HG02981 (cell line): ENCODE measurements around the gene TRH.
"Not testable (repeated sequence)": the region's sequence is repeated elsewhere in the genome, so short reads cannot be mapped to it uniquely, and the experiment has no call there.

Experiments used
- ATAC-seq: cut with Tn5 transposase; IDR thresholded peaks from one replicate; pipeline ENCODE4 v1.9.1; 2021; ENCODE audit warnings: mild to moderate bottlenecking, moderate library complexity; ENCODE audit not compliant: unreplicated experiment

The TRH gene

DNA sequence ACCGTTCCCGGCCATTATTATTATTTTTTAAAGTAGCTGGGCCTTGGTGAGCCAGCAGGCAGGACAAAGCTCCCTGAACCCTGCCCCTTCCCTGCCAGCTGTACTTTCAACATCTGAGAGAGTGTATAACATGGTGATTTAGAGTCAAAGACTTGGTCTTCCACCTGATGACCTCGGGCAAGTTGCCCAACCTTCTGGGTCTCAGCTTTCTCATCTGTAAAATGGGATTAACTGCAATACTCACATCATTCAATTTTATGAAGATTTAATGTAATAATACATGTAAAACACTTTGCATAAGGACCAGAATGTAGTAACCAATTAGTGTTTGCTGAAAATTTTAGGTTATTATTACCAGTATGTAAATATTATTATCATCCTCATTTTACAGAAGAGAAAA, 11.9 kb upstream of the TRH start:
- no peak for ATAC-seq

DNA sequence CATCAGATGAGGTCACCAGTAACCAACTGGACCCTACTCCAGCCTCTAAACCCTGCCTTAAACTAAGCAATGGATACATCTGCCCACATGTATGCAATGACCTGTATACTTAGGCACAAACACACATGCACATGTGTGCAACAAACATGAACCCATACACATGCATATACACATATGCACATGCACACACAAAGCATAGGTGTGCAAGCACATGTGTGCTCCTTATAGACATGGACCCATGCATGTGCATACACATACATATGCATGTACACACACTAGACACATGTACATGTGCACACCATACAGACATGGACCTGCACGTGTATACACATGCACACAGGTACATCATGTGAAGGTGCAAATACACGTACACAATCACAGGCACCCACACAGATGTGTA, 8.6 kb upstream of the TRH start:
- no peak for ATAC-seq

DNA sequence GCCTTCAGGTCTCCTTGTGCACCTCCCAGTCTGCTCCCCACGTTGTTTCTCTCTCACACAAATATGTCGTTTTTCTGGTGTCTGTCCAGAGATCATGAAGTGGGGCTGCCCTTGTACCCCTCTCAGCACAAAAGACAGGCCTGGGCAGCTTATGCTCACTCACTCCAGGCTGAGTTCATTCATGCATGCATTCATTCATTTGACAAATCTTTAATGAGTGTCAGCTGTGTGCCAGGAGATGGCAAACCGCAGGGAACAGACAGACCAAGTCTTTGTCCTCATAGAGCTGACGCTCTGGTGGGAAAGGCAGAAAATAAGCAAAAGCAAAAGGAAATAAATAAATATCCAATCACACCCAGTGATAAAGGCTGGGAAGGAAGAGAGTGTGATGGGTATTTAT, 7.6 kb upstream of the TRH start:
- no peak for ATAC-seq

DNA sequence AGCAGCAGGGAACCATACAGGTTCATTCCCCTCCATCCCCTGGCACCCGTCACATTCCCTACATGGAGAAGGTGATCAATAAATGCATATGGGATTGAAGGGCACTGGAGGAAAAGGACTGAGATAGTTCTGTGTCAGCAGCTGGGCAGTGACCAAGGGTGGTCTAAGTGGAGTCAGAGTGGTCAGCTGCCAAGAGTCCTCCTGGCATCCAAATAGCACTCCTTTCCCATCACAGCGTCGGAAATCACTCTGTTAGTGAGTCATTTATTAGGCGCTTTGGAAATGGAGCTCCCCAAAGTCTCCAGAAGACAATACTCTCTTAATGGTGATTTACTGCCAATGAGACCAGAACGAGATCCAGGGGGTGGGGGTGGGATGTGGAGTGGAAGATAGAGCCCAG, 6.8 kb upstream of the TRH start:
- ATAC-seq: no peak

DNA sequence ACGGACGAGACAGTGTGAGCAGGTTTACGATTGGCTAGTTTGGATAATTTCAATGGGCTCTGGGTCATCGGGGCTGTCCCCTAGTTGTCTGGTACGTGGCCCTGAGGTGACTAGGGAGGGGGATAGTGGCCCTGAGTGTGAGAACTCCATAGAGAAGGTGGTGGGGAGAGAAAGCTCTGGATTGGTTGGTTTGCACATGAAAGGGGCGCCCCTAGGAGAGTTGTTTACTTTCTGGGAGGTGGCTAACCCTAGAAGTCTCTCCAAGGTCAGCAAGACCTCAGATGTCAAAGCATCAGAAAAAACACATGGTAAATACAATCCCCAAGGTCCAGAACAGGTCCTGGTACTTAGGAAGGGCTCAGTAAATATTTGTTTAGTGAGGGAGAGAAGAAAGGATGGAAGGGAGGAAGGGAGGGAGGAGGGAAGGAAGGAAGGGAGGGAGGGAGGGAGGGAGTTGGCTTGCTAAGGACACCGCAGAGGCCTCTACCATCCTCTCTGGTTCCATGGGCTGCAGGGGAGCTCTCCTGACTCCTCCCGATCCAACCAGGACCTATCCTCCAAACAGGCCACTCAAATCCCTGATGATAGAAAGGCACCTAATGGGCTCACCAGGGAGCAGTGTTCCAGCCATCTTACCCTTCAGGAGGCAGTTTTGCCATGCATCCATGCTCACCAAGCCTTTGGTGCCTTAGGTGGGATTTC, 3.0 kb upstream of the TRH start:
- ATAC-seq: no peak

DNA sequence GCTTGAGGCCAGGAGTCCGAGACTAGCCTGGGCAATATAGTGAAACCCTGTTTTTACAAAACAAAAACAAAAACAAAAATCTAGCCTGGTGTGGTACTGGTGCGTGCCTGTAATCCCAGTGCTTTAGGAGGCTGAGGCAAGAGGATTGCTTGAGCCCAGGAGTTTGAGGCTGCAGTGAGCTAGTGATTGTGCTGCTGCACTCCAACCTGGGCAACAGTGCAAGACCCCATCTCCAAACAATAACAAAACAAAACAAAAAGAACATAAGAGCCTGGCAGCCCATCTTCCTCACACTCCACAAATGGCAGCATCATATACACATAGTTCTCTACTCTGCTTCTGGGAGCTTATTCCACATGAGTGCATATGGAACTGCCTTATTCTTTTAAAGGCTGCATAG, 2.2 kb upstream of the TRH start:
- ATAC-seq: no peak

DNA sequence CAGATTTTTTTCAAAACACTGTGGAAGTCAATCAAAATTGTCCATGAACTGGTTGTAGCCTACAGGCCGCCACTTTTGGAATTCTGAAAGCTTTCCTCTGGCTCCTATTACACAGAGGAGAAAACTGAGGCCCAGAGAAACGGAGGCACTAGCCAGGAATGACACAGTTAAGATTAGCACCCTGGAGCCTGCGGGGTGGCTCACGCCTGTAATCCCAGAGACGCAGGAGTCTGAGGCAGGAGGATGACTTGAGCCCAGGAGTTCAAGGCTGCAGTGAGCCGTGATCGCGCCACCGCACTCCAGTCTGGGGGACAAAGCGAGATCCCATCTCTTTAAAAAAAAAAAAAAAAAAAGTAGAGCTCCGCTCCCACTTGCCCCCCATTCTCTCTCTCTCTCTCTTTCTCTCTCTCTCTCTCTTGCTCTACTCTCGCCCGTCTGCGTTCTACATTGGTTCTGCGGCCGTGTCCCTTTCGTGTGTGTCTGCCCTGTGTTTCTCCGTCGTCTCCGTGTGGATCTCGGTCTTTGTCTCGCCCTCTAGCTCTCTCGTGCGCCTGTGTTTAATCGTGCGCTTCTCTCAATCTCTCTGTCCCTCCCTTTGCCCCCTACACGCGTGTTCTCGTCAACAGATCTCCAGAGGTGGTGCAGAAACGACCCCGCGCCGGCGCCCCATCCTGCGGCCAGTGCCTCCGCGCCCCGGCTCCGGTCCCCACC, 512 bp upstream of the TRH start:
- no peak for ATAC-seq

DNA sequence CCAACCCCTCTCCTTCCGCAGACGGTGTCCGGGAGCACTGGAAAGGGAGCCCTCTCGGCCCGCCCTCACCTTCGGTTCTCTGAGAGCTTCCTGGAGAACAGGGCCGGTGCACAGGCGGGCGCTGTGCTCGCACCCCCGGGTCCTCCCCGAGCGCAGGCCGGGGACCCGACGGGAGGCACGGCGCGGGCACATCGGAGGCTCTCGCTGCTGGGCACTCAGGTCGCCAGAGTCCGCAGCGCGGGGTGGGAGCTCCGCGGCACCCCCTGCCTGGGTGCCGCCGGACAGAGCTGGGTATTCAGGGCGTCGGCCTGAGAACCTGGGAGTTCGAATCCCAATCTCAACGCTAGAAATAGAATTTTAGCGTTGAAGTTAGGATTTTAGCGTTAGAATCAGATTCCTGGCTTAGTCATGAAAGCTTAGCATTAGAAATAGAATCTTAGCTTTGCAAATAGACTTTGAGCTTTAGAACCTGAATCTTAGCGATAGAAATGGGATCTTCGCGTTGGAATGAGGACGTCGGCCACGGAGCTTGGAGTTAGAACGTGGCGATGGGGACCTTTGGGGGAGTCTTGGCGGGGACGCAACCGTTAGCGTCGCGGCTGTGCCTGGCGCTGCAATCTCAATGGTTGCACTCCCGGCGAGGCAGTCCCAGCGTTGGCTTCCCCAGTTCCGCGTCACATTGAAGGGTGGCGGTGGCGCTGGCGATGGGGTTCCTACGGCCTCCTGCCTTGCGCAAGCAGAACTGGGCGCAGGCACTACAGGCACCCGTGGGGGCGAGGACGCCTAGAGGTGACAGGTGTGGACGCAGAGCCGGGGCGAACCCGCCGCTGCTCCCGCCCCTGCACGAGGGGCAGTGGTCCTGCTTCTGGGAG, 549 bp downstream of the TRH start:
- no peak for ATAC-seq

DNA sequence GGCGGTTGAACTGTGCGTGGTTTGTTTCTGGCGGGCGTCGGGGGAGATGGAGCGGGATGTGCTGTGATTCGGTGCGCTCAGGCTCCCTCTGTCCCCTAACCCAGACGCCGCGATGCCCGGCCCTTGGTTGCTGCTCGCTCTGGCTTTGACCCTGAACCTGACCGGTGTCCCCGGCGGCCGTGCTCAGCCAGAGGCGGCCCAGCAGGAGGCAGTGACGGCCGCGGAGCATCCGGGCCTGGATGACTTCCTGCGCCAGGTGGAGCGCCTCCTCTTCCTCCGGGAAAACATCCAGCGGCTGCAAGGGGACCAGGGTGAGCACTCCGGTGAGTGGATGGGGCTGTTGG, 1.2 kb downstream of the TRH start:
- ATAC-seq: no peak

DNA sequence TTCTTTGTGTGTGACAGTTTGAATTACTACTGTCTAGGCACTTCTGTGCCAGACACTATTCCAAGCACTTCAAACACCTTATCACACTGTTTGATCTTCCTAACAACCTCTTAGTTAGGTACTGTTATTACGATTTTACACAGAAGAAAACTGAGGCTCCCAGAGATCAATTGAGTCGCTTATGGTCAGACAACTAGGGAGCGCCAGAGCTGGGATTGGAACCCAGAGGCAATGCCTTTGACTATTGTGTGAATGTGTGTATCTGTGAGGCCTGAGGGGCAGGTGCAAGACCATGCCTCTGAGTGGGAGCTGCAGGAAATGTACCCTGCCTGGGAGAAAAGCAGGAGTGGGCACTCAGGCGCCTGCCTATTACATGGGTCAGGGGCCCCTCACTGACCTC, 1.8 kb downstream of the TRH start:
- ATAC-seq: no peak

DNA sequence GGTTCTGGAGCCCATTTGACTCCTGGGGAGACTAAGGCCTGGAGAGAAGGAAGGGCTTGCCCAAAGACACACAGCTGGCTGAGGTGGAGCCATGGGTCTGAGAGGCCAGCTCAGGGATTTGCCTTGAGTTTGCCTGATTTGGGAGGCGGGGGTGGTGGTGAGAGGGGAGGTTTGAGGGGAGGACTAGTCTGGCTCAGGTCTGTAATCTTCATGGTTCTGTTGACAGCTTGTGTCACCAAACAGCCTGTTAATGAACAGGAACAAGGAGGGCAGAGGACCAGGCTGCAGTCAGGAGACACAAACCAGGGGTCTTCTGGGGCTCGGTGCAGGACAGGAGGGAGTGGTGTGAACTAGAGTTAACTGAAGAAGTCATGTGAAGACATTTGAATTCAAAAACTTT, 3.6 kb downstream of the TRH start:
- no peak for ATAC-seq

DNA sequence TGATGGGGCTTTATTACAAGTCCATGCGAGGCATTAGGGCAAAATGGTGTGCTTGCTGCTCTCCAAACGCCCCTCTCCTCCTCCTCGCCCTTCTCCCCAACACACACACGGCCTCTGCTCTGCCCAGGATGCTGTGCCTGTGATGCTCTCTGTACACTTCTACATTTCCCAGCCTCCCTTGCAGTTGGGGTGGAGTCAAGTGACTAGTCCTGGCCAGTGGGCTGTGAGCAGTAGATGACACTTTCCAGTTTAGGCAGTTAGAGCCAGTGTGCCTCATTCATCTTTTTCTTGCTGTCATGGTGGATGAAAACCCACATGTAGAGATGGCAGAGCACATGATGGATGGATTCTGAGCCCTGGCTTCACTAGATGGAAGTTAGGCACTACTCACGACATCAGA, 5.4 kb downstream of the TRH start:
- ATAC-seq: no peak

DNA sequence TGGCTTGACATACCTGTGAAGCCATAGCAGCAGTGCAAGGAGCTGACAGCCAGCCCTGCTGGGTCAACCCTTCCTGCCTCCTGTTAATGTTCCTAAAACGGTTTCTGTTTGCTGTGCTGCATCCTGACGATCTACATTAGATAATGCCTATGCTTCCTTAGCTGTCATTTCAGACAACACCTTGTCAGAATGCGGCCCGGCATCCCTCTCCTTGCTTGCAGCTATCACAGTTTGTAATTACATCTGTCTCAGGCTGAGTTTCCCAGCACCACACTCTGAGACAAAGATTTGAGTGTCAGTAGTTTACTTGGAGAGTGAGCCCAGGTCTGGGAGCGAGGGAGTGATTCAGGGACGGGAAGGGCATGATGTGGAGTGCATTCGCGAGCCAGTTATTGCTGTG, 9.0 kb downstream of the TRH start:
- ATAC-seq: no peak

DNA sequence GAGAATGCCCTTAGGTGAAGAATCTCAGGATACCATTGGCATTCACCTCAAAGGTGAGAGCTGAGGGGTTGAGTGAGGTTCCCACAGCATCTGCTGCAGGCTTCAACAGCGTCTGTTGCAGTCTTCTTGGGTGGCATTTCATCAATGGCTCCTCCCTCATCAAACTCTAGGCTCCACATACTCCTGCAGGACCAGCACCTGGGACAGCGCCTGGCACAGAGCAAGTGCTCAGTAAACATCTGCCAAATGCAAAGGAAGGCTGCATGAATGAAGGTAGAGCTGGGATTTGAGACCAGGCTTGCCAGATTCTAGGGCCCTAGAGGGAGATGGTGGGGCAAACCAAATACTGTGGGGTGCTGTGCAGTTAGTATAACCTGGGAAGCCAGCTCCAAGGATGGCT, 9.6 kb downstream of the TRH start:
- no peak for ATAC-seq

DNA sequence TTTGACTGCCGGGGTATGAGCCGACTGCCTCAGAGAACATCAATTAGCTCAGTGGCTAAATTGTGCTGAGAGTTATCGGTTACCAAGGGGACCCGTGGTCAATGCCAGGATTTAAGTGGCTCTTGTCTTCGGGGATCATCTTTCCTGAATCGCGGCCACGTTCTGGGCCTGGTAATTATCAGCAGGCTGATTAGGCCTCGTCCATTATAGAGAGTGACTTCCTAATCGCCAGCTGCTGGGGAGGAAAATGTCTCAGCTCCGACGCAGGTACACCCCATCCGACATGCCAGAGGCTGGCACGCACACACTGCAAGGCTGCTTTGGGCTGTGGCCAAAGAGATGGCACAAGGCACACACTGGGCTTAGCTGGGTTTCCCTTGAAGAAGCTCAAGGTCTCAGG, 10.6 kb downstream of the TRH start:
- ATAC-seq: no peak

DNA sequence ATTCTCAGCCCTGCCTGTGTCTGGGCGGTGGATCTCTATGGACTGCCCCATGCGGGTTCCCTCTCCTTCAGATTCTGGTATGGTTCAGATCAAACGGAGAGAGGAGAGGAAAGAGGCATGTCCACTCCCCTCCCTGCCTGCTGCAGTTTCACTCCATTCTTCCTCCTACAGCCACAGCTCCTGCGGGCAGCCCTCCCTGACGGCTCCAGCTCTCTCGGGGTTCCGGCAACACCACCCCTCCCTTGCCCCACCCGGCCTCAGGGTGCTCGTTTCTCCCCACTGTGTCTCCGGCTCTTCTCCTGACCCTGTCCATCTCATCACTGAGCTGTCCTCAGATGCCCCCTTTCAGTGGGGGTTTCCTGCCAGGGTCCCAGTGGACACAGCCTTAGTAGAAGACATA, 13.9 kb downstream of the TRH start:
- ATAC-seq: no peak

DNA sequence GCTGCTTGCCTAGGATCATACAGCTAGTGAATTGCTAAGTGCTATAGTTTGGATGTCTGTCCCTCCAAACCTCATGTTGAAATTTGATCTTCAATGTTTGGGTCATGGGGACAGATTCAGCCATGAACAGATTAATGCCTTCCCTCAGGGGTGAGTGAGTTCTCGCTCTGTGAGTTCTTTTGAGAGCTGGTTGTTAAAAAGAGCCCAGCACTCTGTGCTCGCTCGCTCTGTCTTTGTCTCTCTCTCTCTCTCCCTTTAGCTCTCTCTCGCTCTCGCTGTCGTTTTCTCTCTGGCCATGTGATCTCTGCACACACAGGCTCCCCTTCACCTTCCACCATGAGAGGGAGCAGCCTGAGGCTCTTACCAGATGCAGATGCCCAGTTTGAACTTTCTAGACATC, 14.9 kb downstream of the TRH start:
- no peak for ATAC-seq

DNA sequence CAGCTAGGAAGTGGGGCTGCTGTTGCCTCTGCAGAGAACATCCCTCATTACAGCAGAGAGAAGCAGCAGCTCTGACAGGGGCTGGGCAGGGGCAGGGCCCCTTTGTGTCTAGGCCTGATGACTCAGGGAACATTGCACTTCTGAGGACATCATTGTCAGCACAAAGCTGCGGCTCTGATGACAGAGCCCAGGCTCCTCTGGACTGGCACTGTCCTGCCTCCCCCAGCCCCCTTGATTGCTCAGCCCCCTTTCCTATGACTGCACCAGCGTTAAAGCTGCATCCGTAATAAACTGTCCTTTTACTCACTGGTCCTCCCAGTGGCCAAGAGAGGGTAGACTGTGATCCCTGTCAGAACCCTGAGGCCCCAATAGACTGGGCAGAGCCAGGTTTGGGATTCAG, 18.3 kb downstream of the TRH start:
- no peak for ATAC-seq

DNA sequence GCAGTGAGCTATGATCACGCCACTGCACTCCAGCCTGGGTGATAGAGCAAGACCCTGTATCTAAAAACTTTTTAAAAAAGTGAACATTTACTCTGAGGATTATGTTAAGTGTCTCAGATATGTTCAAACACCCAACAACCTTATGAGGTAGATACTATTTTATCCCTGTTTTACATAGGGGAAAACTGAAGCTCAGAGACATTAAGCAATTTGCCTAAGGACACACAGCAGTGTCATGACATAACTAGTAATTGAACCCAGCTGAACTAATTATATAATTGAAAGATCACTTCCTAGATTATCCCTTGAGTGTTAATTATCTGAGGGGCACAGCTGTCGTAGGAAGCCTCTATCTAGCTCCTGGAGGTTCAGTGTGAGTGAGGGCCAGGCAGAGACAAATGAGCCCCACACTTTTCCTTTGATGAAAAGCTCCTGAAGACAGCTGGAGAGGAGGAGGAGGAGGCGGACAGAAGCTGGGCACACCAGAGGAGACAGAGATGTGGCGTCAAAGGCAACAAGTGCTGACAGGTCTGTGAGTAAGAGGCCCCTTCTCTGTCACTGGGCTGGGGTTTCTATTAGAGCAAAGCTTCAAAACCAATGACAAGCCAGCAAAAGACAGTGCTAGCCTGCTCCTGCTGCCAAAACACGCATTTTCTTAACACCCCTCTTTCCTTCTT, 20.5 kb downstream of the TRH start:
- ATAC-seq: no peak

DNA sequence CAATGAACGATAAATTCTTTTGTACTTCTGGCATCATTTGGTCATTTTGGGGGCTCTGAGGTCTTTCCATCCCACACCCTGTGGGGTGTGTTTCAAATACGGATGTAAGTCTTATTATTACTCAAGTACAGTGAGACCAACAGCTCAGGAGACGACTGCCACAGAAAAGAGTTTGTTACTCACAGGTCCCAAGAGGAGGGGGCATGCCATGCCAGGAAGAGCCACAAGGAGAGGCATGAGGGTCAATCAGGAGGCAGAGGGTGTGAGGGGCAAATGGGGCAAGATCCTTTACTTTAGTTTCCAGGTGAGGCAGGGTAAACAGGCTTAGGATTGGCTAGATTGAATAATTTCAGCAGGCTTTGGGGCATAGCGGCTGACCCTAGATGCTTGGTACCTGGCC, 21.6 kb downstream of the TRH start:
- ATAC-seq: no peak

DNA sequence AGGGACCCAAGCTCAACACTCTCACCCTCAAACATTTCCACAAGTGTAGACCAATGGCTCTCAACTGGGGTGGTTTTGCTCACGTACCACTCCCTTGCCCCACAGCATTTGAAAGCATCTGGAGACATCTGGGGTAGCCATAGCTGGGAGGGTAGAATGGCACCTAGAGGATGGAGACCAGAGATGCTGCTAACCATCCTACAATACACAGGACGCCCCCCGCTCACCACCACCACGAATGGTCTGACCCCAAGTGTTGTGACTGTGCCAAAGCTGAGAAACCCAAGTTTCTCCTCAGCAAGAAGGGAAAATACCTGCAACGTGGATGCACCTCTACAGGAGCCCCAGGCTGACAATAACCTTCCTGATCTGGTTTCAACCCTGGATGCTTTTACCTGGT, 24.7 kb downstream of the TRH start:
- not testable (repeated sequence) for ATAC-seq
